NB4 (cell line): Measurements from ENCODE around the gene DUOX2.

Experiments
- CTCF ChIP-seq: IDR thresholded peaks from one replicate; pipeline ENCODE4 v1.5.1; 2012; ENCODE audit warnings: low read depth, low read length
- MAX ChIP-seq: IDR thresholded peaks from 2 replicates; pipeline ENCODE4 v1.6.1; 2011; ENCODE audit warnings: low read depth, low read length
- POLR2A ChIP-seq: IDR thresholded peaks from 2 replicates; pipeline ENCODE4 v1.6.1; 2011; ENCODE audit warnings: mild to moderate bottlenecking; ENCODE audit not compliant: insufficient read length; ENCODE audit errors: extremely low read depth

GRCh38 chr15:45134046-45134445 lies 20.1 kb upstream of the DUOX2 start:
- no peak for TF ChIP-seq CTCF
- no peak for TF ChIP-seq POLR2A
- no peak for TF ChIP-seq MAX
